Nephron progenitor cell (in vitro differentiated cells): Measurements from ENCODE around the gene ATP10D.

Source experiments
- DNase-seq: peaks from one replicate; pipeline ENCODE4 v3.0.0; 2021
- H3K27ac Mint-ChIP-seq: 2 replicates; pipeline ENCODE4 v1.8.0; 2021; ENCODE audit warnings: mild to moderate bottlenecking, moderate library complexity, mixed read lengths
- H3K27me3 Mint-ChIP-seq: 2 replicates; pipeline ENCODE4 v1.8.0; 2021; ENCODE audit warnings: mild to moderate bottlenecking, low read depth, mixed read lengths; ENCODE audit not compliant: poor library complexity
- H3K36me3 Mint-ChIP-seq: 2 replicates; pipeline ENCODE4 v1.8.0; 2021; ENCODE audit warnings: low read depth, mixed read lengths
- H3K4me1 Mint-ChIP-seq: 2 replicates; pipeline ENCODE4 v1.8.0; 2021; ENCODE audit warnings: mixed read lengths
- H3K4me3 Mint-ChIP-seq: 2 replicates; pipeline ENCODE4 v1.8.0; 2021; ENCODE audit warnings: mild to moderate bottlenecking, moderate library complexity, mixed read lengths
- H3K9me3 Mint-ChIP-seq: 2 replicates; pipeline ENCODE4 v1.8.0; 2021; ENCODE audit warnings: mild to moderate bottlenecking, moderate library complexity, mixed read lengths
- TF ChIP-seq, protein P1 (sequence below): fragments of 200-600 bp; sonication (generic); IDR thresholded peaks from 2 replicates; pipeline ENCODE4 v1.5.0; 2021; ENCODE audit warnings: antibody characterized with exemption

The ATP10D gene

DNA sequence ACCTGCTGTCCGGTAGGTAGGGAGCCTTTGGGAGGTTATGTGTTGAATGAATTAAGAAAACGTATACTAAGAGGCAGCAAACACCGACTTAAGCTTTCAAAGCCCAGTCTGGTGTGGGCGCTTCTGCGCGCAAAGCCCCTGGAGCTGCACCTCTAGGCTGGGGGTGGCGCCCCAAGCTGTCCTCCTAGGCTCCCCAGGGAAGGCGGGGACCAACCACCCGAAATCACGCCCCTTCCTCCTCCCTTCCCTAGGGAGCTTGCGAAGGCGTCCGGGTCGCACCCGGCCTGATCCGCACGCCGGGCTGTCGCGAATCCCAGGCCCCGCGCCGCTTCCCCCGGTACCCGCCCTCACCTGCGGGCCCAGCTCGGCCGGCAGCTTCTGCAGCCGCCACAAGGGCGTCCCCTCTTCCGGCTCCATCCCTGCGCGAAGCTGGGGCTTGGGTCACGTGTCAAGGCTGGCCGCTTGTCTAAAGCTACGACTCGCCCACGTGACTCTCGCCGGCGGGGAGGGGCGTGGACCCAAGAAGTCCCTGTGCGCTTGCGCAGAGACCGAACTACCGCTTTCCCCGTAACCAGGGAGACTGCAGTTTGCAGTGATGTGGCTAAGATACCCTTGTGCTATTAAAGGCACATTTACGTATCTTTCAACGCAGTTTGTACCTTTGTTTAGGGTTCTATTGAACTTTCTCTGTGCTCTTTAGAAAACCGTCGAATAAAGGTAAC is 21.7 kb upstream of the ATP10D start, which contains the start of gene COMMD8:
Gene COMMD8, minus strand, starts transcription at position 468 of the 722 bp plus-strand sequence. Its CDS starts 51 bp downstream, at position 417.
- TF ChIP-seq, protein P1, sequence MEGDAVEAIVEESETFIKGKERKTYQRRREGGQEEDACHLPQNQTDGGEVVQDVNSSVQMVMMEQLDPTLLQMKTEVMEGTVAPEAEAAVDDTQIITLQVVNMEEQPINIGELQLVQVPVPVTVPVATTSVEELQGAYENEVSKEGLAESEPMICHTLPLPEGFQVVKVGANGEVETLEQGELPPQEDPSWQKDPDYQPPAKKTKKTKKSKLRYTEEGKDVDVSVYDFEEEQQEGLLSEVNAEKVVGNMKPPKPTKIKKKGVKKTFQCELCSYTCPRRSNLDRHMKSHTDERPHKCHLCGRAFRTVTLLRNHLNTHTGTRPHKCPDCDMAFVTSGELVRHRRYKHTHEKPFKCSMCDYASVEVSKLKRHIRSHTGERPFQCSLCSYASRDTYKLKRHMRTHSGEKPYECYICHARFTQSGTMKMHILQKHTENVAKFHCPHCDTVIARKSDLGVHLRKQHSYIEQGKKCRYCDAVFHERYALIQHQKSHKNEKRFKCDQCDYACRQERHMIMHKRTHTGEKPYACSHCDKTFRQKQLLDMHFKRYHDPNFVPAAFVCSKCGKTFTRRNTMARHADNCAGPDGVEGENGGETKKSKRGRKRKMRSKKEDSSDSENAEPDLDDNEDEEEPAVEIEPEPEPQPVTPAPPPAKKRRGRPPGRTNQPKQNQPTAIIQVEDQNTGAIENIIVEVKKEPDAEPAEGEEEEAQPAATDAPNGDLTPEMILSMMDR, result peak; percentile 32
- Mint-ChIP-seq H3K36me3 (peaks cover 15% of the 10 kb centered on the region), H3K27ac (peak within 1 kb of the TSS; percentile 37), H3K9me3 (no peaks in the 10 kb centered on the region), H3K4me1 (peaks cover 28% of the 10 kb centered on the region), H3K4me3 (peak within 1 kb of the TSS; percentile 87), H3K27me3 (peaks cover 3% of the 10 kb centered on the region)
- peak; percentile 97 for DNase-seq

DNA sequence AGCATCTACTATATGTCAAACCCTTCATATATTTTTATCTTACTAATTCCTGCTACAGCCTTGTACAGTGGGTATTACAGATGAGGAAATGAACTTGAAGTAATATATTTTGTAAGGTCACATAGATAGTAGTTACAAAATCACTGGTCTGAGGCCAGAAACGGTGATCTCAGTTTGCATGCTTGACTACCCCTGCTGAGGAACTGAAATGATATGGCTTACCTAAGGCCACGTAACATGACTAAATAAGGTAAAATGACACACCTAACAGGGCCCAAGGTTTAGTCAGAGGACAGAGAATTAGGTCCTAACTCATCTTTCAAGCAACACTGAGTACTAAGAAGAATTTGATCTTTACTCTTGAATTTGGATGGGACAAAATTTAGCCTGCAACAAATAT is 20.1 kb upstream of the ATP10D start:
- H3K4me3 Mint-ChIP-seq, result no peak overlapping the region
- H3K36me3 Mint-ChIP-seq, result no peaks in the 10 kb centered on the region
- TF ChIP-seq, protein P1, result no peak
- H3K9me3 Mint-ChIP-seq, result no peaks in the 10 kb centered on the region
- no peak overlapping the region for H3K27ac Mint-ChIP-seq
- peaks cover 28% of the 10 kb centered on the region for H3K4me1 Mint-ChIP-seq
- H3K27me3 Mint-ChIP-seq, result peaks cover 3% of the 10 kb centered on the region
- DNase-seq, result no peak

DNA sequence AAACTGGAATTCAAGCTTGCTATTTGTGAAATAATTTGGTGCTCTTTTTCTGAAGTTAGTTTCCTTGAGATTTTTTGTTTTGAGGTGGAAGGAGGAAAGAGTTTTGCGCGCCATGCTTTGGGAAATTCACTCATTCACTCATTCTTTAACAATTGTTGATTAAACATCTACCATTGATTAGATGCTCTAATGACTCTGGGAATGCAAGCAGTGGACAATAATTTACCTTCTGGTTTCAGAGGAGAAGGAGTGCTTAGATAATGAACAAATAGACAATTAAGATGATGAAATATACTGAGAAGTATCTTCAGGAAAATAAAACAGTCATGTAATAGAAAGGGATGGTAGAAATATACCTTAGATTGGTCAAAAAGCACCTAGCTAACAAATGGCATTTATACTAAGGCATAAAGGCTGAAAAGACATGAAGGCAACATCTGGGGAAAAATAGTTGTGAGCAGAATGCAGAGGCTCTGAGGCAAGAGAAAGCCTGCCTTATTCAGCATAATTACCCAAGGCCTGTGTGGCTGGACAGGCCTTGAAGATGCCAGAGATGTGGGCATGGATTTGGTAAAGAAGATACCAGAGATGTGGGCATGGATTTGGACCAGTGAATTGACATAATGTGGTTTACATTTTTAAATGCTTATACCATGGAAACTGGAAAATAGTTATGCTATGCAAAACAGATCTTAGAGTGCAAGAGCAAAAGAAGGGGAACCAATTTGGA is 18.9 kb upstream of the ATP10D start:
- Mint-ChIP-seq H3K27ac (no peak overlapping the region), H3K4me3 (no peak overlapping the region), H3K27me3 (peaks cover 3% of the 10 kb centered on the region), H3K4me1 (peaks cover 26% of the 10 kb centered on the region), H3K9me3 (no peaks in the 10 kb centered on the region), H3K36me3 (no peaks in the 10 kb centered on the region)
- DNase-seq, result no peak
- TF ChIP-seq, protein P1, result no peak

DNA sequence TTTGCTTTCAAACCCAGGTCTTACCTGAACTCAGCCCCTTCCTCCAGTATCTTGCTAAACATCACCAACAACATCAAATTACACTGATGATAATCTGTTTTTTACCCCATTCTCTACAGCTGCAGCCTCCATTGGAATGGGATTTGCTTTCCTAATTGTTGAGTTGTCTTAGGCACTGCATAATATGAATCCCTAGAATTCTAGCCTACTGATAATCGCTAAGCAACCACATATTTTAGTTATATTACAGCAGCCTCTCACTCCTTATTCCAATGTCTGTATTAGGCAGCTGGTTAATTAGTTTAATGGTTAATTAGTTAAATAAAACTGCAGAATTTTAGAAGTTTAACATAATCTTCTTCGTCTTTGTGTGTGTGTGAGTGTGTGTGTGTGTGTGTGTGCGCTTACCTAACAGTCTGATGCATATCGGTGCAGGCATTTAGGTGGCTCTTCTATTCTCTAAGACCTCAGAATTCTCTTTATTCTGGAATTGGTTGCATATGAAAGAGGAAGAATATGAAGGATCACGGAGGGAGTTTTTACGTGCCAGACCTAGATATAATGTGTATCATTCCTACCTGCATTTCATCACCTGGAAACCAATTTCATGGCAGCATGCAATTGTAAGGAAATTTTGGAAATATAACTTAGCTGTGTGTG is 16.2 kb upstream of the ATP10D start:
- Mint-ChIP-seq H3K27me3 (no peaks in the 10 kb centered on the region), H3K36me3 (no peaks in the 10 kb centered on the region), H3K4me1 (peaks cover 13% of the 10 kb centered on the region), H3K27ac (no peak overlapping the region), H3K4me3 (no peak overlapping the region), H3K9me3 (no peaks in the 10 kb centered on the region)
- TF ChIP-seq, protein P1, result no peak
- no peak for DNase-seq

DNA sequence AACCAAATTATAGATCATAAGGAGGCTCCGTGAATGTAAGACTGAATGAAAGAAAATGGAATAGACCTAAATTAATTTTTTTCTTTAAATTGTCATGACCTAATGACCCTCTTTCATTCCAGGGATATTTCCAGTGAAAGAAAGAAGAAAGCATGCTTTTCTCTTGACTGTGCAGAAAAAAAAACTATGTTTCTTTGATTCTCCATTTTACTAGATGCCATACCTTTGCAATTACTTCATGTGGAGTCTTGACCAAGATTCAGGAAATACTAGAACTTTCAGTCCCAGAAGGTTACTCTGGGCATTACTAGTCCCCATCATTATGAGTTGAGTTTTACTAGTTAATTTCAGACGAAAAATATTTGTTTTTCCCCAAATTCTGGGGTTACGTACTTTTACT is 15.1 kb upstream of the ATP10D start:
- DNase-seq, result no peak
- H3K9me3 Mint-ChIP-seq, result no peaks in the 10 kb centered on the region
- H3K27me3 Mint-ChIP-seq, result no peaks in the 10 kb centered on the region
- TF ChIP-seq, protein P1, result no peak
- no peak overlapping the region for H3K27ac Mint-ChIP-seq
- no peaks in the 10 kb centered on the region for H3K36me3 Mint-ChIP-seq
- H3K4me3 Mint-ChIP-seq, result no peak overlapping the region
- peaks cover 12% of the 10 kb centered on the region for H3K4me1 Mint-ChIP-seq
